Skeletal muscle tissue (tissue), 4 donors: ENCODE measurements around the gene OR6J1. TPM values are rescaled to one million over a fixed set of nuclear protein-coding genes. Genes with fewer than 3 reads are reported as not detected.
"Not testable (repeated sequence)": the region's sequence is repeated elsewhere in the genome, so short reads cannot be mapped to it uniquely, and the experiment has no call there.

Source experiments
- H3K27ac ChIP-seq: one replicate; pipeline ENCODE4 v1.7.0; 2013; ENCODE audit warnings: mild to moderate bottlenecking, low read depth, low read length, inconsistent platforms
- H3K27me3 ChIP-seq, 3 donors: one replicate each; pipeline ENCODE4 v1.7.0; 2013; ENCODE audit warnings: low read length in 3 of 3; ENCODE audit not compliant: control insufficient read depth in 3 of 3, insufficient read depth in 3 of 3
- H3K36me3 ChIP-seq, 3 donors: one replicate each; pipeline ENCODE4 v1.7.0; 2013; ENCODE audit warnings: low read length in 3 of 3; ENCODE audit not compliant: control insufficient read depth in 3 of 3, insufficient read depth in 3 of 3
- H3K4me1 ChIP-seq, 3 donors: one replicate each; pipeline ENCODE4 v1.7.0; 2013; ENCODE audit warnings: low read length in 3 of 3, mild to moderate bottlenecking in 3 of 3; ENCODE audit not compliant: control insufficient read depth in 3 of 3, insufficient read depth in 3 of 3
- H3K4me3 ChIP-seq, 3 donors: one replicate each; pipeline ENCODE4 v1.7.0; 2013; ENCODE audit warnings: low read length in 3 of 3
- H3K9ac ChIP-seq, 3 donors: one replicate each; pipeline ENCODE4 v1.7.0; 2013; ENCODE audit warnings: low read length in 3 of 3, mild to moderate bottlenecking in 3 of 3, moderate library complexity in 2 of 3, low read depth in 1 of 3
- H3K9me3 ChIP-seq, 3 donors: one replicate each; pipeline ENCODE4 v1.7.0; 2013; ENCODE audit warnings: low read length in 3 of 3; ENCODE audit not compliant: control insufficient read depth in 3 of 3
- total RNA-seq: library from RNA; depleted of rRNA; stranded (reverse); fragments of >200 nt; gene quantifications from one replicate; pipeline ENCODE4 v1.2.3, GENCODE V29; 2014
- donor health status: Osteomylitis.

The OR6J1 gene
- total RNA-seq, 1 donor from 2014 or later: not detected

DNA sequence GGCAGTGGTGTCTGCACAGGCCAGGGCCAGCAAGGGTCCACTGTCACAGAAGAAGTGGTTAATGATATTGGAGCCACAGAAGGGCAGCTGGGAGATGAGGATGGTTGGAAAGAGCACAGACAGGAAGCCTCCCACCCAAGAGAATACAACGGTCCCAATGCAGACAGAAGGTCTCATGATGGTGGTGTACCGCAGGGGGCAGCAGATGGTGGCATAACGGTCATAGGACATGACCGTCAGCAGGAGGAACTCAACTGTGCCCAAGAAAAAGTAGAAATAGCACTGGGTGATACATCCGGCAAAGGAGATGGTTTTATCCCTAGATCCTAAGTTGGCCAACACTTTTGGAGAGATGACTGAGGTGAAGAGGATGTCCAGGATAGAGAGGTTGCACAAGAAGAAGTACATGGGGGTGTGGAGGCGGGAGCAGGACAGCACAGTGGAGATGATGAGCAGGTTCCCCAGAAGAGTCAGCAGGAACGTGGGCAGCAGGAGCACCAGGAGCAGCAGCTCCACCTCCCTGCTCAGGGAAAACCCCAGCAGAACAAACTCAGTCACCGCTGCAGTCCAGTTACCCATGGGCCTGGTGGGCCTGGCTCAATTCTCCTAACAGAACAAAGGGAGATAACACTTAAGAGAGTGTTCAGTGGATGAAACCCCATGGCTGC lies 9.8 kb downstream of the OR6J1 start:
- Histone ChIP-seq H3K36me3 (no peaks in the 10 kb centered on the region), H3K27ac (no peak overlapping the region), H3K27me3 (no peaks in the 10 kb centered on the region), H3K4me1 (no peaks in the 10 kb centered on the region), H3K9ac (no peak overlapping the region), H3K4me3 (no peak overlapping the region), H3K9me3 (no peaks in the 10 kb centered on the region)

DNA sequence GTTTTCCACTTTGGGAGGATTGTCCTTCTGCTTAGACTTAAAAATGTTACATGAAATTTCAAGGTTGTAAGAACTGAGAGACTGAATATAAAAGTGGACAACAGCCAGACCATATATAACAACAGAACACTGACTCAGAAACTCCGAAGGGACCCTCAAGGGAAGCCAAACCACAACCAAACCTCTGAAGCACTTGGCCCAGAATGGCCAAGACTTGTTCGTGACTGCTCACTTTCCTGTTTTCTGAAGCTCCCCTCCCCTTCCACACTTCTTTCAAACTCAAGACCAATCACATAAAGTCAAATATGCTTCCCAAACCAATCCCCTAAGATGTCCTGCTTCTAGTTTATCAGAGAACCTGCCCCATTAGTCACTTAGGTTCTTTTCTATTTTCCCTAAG lies 13.7 kb downstream of the OR6J1 start:
- no peaks in the 10 kb centered on the region for H3K36me3 ChIP-seq
- H3K27me3 ChIP-seq: no peaks in the 10 kb centered on the region
- H3K9me3 ChIP-seq: no peaks in the 10 kb centered on the region
- no peak overlapping the region for H3K4me3 ChIP-seq
- no peak overlapping the region for H3K27ac ChIP-seq
- no peaks in the 10 kb centered on the region for H3K4me1 ChIP-seq
- H3K9ac ChIP-seq: no peak overlapping the region

DNA sequence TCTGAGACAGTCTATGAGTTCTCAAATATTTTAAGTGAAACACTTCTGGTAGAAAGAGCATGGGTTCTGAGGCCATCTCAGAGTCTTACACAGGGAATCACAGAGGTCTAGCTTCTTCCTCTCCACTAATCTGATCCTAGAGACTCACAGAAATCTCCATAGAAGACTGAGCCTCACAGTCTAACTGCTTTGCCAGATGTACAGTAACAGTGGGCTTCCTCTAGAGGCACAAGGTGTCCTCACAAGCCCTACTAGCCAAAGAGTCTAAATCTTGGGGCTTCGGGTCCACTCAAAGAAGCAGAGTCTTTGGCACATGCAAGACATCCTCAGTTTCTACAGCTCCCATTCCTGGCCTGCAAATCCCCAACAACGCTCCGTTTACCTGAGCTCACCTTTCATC lies 14.1 kb downstream of the OR6J1 start:
- H3K27me3 ChIP-seq: no peaks in the 10 kb centered on the region
- no peaks in the 10 kb centered on the region for H3K36me3 ChIP-seq
- no peaks in the 10 kb centered on the region for H3K9me3 ChIP-seq
- H3K9ac ChIP-seq: no peak overlapping the region
- H3K4me3 ChIP-seq: no peak overlapping the region
- H3K4me1 ChIP-seq: no peaks in the 10 kb centered on the region
- H3K27ac ChIP-seq: no peak overlapping the region

DNA sequence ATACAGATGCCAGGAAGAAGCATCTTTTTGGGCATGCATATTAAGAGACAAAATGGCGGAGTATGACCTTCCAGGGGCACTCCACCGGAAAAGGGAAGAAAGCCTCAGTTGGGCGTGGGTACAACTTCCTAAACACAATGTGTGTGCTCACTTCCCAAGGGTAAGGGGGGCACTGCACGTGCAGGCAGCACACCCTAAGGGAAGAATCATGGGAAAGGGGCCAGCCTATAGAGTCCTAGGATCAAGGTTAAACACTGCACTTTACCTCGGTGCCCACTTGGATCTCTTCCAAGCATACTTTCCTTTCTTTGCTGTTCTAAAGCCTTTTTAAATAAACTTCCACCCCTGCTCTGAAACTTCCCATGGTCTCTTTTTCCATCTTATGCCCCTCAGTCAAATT lies 14.8 kb downstream of the OR6J1 start:
- Histone ChIP-seq H3K4me3 (no peak overlapping the region), H3K9ac (no peak overlapping the region), H3K9me3 (no peaks in the 10 kb centered on the region)

DNA sequence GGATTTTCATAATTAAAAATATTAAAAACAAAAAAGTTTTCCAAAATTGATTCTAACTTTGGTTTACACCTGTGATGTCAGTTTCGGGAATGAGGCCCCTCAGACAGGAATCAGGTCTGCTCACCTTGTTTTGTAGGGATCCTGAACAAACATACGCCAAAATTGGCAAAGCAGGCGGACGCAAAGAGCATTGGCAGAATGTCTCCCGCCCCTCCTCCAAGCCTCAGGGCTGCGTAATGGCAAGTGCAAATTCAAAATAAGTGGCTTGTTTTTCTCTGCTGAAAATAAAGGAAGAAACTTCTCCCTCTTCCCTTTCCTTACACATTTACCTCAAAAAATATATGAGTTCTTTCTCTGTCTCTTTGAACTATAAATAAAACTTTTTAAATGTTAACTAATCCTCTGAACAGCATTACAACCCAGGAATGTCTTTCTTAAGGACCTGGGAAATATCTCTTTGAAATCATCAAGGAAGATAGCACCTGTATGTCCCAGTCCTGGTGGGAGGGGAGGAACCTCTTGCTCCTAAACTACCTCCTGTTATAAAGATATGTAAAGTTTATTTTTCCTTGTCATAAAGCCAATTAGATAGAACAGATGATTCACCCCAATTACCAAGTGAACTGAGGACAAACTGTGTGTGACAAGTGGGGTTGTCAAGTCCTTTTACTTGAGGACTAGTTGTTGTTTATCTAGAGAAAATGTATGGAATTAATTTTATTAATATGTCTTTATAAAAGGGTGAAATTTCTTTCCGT lies 16.5 kb downstream of the OR6J1 start:
- H3K9me3 ChIP-seq: no peaks in the 10 kb centered on the region
- no peaks in the 10 kb centered on the region for H3K36me3 ChIP-seq
- H3K4me1 ChIP-seq: no peaks in the 10 kb centered on the region
- H3K9ac ChIP-seq: no peak overlapping the region
- H3K27me3 ChIP-seq: no peaks in the 10 kb centered on the region
- H3K4me3 ChIP-seq: no peak overlapping the region
- no peak overlapping the region for H3K27ac ChIP-seq

More for the DNA sequence above, 14.8 kb downstream of the OR6J1 start:
- no peaks in the 10 kb centered on the region for H3K36me3 ChIP-seq
- H3K27me3 ChIP-seq: no peaks in the 10 kb centered on the region
- H3K27ac ChIP-seq: no peak overlapping the region
- no peaks in the 10 kb centered on the region for H3K4me1 ChIP-seq

DNA sequence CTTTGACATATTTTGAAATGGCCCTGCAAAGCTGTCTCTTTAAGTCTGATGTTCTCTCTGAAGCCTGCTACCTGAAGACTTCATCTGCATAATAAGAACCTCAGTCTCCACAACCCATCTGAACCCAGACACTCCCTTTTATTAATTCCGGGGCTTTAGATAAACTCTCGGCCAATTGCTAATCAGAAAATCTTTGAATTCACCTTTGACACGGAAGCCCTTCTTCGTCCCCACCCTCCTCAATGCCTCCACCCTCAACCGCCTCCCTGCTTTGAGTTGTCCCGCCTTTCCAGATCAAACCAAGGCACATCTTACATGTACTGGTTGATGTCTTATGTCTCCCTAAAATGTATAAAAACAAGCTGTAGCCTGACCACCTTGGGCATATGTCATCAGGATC lies 17.6 kb downstream of the OR6J1 start:
- Histone ChIP-seq H3K4me1 (no peaks in the 10 kb centered on the region), H3K27me3 (no peaks in the 10 kb centered on the region), H3K9ac (no peak overlapping the region), H3K9me3 (no peaks in the 10 kb centered on the region), H3K36me3 (no peaks in the 10 kb centered on the region), H3K4me3 (no peak overlapping the region), H3K27ac (no peak overlapping the region)

DNA sequence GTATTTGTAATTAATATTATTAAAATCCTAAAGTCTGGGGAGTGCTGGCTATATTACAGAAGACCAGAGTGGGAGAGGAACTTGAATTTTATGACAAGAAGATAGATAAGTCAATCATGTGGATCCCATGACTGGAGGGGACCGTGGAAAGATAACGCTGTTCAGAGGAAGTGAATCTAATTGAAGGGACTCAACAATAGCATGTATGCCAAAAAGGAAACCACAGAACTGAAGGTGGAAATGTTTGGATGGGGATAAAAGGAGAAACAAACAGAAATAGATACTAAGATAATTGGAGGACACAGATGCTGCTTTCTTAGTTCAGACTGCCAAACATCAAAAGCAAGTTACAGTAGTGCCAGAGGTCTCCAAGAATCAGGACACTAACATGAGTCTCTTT lies 21.1 kb downstream of the OR6J1 start:
- no peak overlapping the region for H3K27ac ChIP-seq
- H3K27me3 ChIP-seq: no peaks in the 10 kb centered on the region
- H3K9me3 ChIP-seq: no peaks in the 10 kb centered on the region
- H3K9ac ChIP-seq: no peak overlapping the region
- H3K36me3 ChIP-seq: no peaks in the 10 kb centered on the region
- no peak overlapping the region for H3K4me3 ChIP-seq
- no peaks in the 10 kb centered on the region for H3K4me1 ChIP-seq

DNA sequence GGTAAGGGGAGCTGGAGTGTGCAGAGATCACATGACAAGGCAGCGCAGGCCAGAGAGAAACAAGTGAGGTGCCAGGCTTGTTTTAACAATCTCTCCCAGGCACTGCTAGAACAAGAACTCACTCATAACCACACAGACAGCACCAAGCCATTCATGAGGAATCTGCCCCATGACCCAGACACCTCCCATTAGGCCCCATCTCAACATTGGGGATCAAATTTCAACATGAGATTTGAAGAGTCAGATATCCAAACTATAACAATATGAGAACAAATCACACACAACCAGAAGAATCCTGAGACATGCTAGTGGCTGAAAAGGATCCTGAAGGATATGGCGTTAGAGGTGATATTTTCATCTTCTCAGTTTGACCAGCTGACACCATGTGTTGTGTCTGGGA lies 21.9 kb downstream of the OR6J1 start:
- no peaks in the 10 kb centered on the region for H3K27me3 ChIP-seq
- no peaks in the 10 kb centered on the region for H3K9me3 ChIP-seq
- no peak overlapping the region for H3K4me3 ChIP-seq
- H3K27ac ChIP-seq: no peak overlapping the region
- no peaks in the 10 kb centered on the region for H3K4me1 ChIP-seq
- H3K9ac ChIP-seq: no peak overlapping the region
- H3K36me3 ChIP-seq: no peaks in the 10 kb centered on the region

DNA sequence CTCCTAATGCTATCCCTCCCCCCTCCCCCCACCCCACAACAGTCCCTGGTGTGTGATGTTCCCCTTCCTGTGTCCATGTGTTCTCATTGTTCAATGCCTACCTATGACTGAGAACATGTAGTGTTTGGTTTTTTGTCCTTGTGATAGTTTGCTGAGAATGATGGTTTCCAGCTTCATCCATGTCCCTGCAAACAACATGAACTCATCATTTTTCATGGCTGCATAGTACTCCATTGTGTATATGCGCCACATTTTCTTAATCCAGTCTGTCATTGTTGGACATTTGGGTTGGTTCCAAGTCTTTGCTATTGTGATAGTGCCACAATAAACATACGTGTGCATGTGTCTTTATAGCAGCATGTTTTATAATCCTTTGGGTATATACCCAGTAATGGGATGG lies 28.4 kb downstream of the OR6J1 start:
- not testable (repeated sequence) for H3K4me3 ChIP-seq, H3K9ac ChIP-seq, H3K27ac ChIP-seq, H3K9me3 ChIP-seq, H3K27me3 ChIP-seq
- peaks cover 8 to 15% (median 11%) of the 10 kb centered on the region in 3 donors for H3K4me1 ChIP-seq
- peaks cover 16 to 20% (median 17%) of the 10 kb centered on the region in 3 donors for H3K36me3 ChIP-seq

DNA sequence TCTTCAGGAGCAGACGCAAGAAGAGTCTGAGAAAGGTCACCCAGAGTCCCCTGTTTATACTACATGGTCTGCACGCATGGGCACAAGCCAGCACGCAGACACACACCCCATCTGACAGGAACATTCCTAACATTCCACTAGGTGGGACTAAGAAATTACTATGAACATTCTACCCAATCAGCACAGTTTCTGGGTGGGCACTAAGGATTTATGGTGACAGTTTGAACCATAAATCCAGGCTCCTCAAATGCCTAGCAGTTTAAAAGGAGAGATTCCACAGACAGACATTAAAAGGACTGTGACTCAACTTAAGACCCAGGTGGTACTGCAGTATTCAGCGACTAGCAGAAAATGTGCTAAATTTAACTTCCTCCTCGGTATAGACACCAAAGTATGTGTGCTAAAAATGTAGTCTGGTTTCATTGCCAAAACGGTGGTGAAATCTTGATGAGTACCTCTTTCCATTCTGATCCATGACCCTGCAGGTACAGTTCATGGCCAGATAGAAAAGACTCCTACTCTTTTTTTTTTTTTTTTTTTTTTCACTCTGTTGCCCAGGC lies 29.8 kb downstream of the OR6J1 start:
- peak overlapping the region; percentile 50 for H3K27ac ChIP-seq
- no peak overlapping the region for H3K4me3 ChIP-seq
- H3K9ac ChIP-seq: no peak overlapping the region
- peaks cover 30 to 33% (median 31%) of the 10 kb centered on the region in 3 donors for H3K36me3 ChIP-seq
- H3K4me1 ChIP-seq: peaks cover 8 to 15% (median 11%) of the 10 kb centered on the region in 3 donors
- H3K27me3 ChIP-seq: no peaks in the 10 kb centered on the region
- no peaks in the 10 kb centered on the region for H3K9me3 ChIP-seq
